PFSK-1 (cell line): Measurements from ENCODE around the gene ERLEC1.

Experiments
- REST ChIP-seq, 2 experiments: IDR thresholded peaks; 2 replicates each; pipeline versions ENCODE4 v1.6.1 to v1.8.0; 2011 to 2012; ENCODE audit warnings: low read depth in 2 of 2, low read length in 2 of 2, control low read depth in 1 of 2, inconsistent platforms in 1 of 2, mild to moderate bottlenecking in 1 of 2, moderate library complexity in 1 of 2; ENCODE audit not compliant: insufficient read depth in 1 of 2
- SIN3A ChIP-seq: IDR thresholded peaks from 2 replicates; pipeline ENCODE4 v1.6.1; 2012; ENCODE audit warnings: mild to moderate bottlenecking, low read length, moderate library complexity, borderline replicate concordance; ENCODE audit not compliant: insufficient read depth

DNA sequence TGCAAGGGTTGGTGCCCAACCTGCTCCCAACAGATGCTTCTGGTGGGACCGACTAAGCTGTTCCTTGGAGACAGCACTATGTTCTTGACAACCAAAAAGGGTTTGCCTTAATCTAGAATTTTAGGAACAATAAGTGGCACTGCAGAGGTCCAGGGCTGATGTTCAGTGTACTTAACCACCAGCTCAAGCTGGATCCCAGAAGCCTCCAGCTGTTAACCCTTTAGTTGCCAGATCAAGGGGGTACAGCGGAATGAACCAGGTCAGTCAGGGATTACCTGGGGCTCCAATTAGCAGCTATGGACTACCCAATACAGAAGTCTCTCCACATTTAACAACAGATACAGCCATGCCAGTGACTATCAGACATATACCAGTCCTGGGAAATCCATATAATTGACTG is 69.4 kb downstream of the ERLEC1 start:
- TF ChIP-seq REST (IDR thresholded peaks at IDR 0.05; ENCODE audit: insufficient read depth in 1 of 2, low read depth in 2 of 2, low read length in 2 of 2) = no peak
- TF ChIP-seq SIN3A = no peak
